Measurements from ENCODE around the gene MAPK8IP1. TPM values are rescaled to one million over a fixed set of nuclear protein-coding genes. Genes with fewer than 3 reads are reported as not detected.

The MAPK8IP1 gene
- total and polyA plus RNA-seq, 4 donors, result 0.78 to 2.7 (median 1.4) TPM

- Histone ChIP-seq H3K9ac (ENCODE audit: low read depth in 1 of 2, low read length in 2 of 2) (no peak overlapping the region), H3K9me3 (ENCODE audit: control insufficient read depth in 4 of 4, low read length in 3 of 4) (no peaks in the 10 kb centered on the region), H3K27ac (ENCODE audit: low read depth in 1 of 2, low read length in 2 of 2) (no peak overlapping the region), H3K4me3 (ENCODE audit: low read depth in 1 of 3, low read length in 3 of 3) (no peak overlapping the region), H3K27me3 (ENCODE audit: control insufficient read depth in 4 of 4, insufficient read depth in 4 of 4, low read length in 3 of 4) (no peaks in the 10 kb centered on the region), H3K36me3 (ENCODE audit: control insufficient read depth in 4 of 4, insufficient read depth in 3 of 4, low read depth in 1 of 4, low read length in 3 of 4) (peaks cover 2 to 15% (median 6%) of the 10 kb centered on the region in 4 donors), H3K4me1 (ENCODE audit: control insufficient read depth in 4 of 4, insufficient read depth in 4 of 4, low read length in 3 of 4) (peaks cover 10 to 23% (median 20%) of the 10 kb centered on the region in 4 donors)
- no peak for DNase-seq (ENCODE audit: low spot score)
- TF ChIP-seq YY1 (IDR thresholded peaks at IDR 0.05) (peak; percentile 29), TAF1 (conservative IDR thresholded peaks at IDR 0.05) (no peak), HNF4A (conservative IDR thresholded peaks at IDR 0.05) (peak; percentile 70 to 71), HNF4G (IDR thresholded peaks at IDR 0.05) (no peak), RAD21 (IDR thresholded peaks at IDR 0.05) (peak in 1 of 2 donors; percentile 15), RXRA (IDR thresholded peaks at IDR 0.05) (peak; percentile 44 to 58), GABPA (IDR thresholded peaks at IDR 0.05 in 1 of 2, conservative IDR thresholded peaks at IDR 0.05 in 1 of 2) (no peak), SP1 (IDR thresholded peaks at IDR 0.05) (peak; percentile 57), JUND (IDR thresholded peaks at IDR 0.05) (no peak), ZBTB33 (IDR thresholded peaks at IDR 0.05) (no peak)
- TF ChIP-seq, protein P1, sequence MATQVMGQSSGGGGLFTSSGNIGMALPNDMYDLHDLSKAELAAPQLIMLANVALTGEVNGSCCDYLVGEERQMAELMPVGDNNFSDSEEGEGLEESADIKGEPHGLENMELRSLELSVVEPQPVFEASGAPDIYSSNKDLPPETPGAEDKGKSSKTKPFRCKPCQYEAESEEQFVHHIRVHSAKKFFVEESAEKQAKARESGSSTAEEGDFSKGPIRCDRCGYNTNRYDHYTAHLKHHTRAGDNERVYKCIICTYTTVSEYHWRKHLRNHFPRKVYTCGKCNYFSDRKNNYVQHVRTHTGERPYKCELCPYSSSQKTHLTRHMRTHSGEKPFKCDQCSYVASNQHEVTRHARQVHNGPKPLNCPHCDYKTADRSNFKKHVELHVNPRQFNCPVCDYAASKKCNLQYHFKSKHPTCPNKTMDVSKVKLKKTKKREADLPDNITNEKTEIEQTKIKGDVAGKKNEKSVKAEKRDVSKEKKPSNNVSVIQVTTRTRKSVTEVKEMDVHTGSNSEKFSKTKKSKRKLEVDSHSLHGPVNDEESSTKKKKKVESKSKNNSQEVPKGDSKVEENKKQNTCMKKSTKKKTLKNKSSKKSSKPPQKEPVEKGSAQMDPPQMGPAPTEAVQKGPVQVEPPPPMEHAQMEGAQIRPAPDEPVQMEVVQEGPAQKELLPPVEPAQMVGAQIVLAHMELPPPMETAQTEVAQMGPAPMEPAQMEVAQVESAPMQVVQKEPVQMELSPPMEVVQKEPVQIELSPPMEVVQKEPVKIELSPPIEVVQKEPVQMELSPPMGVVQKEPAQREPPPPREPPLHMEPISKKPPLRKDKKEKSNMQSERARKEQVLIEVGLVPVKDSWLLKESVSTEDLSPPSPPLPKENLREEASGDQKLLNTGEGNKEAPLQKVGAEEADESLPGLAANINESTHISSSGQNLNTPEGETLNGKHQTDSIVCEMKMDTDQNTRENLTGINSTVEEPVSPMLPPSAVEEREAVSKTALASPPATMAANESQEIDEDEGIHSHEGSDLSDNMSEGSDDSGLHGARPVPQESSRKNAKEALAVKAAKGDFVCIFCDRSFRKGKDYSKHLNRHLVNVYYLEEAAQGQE (IDR thresholded peaks at IDR 0.05), result peak; percentile 57
- 81% methylated on average over 12 of the region's 12 CpGs for WGBS
These were observed 49.3 kb downstream of the MAPK8IP1 start for GRCh38 chr11:45934580-45935318.

DNA sequence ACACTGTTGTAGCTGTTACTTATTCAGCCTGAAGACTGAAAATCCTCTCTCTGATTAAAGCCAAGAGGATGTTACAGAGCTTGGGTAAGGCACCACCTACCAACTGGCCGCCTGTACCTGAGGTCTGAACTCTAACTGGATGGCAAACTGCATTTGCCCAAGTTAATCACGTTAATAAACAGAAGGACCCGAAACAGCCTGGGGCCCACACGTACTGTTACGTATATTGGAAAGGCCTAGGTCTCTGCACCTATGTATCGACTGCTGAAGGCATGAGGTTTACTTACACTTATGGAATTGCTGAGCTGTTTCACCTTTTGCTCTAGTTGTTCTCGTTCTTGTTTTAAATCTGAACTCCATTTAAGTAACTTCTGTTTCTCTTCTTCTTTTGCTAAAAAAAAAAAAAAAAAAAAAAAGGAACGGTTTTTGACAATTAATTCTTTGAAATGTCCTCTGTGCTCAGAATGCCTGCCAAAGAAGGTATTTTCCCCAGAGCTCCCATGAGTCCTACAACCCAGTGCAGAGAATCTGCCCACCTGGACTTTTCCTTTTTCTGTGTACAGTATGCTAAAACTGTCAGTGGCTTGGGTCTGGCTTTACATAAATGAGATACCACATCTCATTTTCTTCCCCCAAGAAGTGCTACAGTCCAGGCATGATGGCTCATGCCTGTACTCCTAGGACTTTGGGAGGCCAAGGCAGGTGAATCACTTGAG lies 50.1 kb downstream of the MAPK8IP1 start:
- Histone ChIP-seq H3K4me3 (ENCODE audit: low read depth in 1 of 3, low read length in 3 of 3) (no peak overlapping the region), H3K4me1 (ENCODE audit: control insufficient read depth in 4 of 4, insufficient read depth in 4 of 4, low read length in 3 of 4) (peaks cover 10 to 23% (median 20%) of the 10 kb centered on the region in 4 donors), H3K9ac (ENCODE audit: low read depth in 1 of 2, low read length in 2 of 2) (no peak overlapping the region), H3K27me3 (ENCODE audit: control insufficient read depth in 4 of 4, insufficient read depth in 4 of 4, low read length in 3 of 4) (no peaks in the 10 kb centered on the region), H3K36me3 (ENCODE audit: control insufficient read depth in 4 of 4, insufficient read depth in 3 of 4, low read depth in 1 of 4, low read length in 3 of 4) (peaks cover 2 to 15% (median 6%) of the 10 kb centered on the region in 4 donors), H3K9me3 (ENCODE audit: control insufficient read depth in 4 of 4, low read length in 3 of 4) (no peaks in the 10 kb centered on the region), H3K27ac (ENCODE audit: low read depth in 1 of 2, low read length in 2 of 2) (no peak overlapping the region)
- 93% methylated on average over 8 of the region's 8 CpGs for WGBS
- TF ChIP-seq FOXA2 (IDR thresholded peaks at IDR 0.05) (no peak), RAD21 (IDR thresholded peaks at IDR 0.05) (no peak), GABPA (IDR thresholded peaks at IDR 0.05 in 1 of 2, conservative IDR thresholded peaks at IDR 0.05 in 1 of 2) (no peak), JUND (IDR thresholded peaks at IDR 0.05) (no peak), YY1 (IDR thresholded peaks at IDR 0.05) (no peak), NR2F2 (IDR thresholded peaks at IDR 0.05) (no peak), HNF4A (conservative IDR thresholded peaks at IDR 0.05) (no peak)
- TF ChIP-seq, protein P1 (IDR thresholded peaks at IDR 0.05), result no peak
- no peak for DNase-seq (ENCODE audit: low spot score)
